K562 treated with DMSO at 1 percent for 48 hours (cell line): ENCODE data around the gene HSD17B8. TPM values are rescaled to one million over a fixed set of nuclear protein-coding genes. Genes with fewer than 3 reads are reported as not detected.

Experiments used
- total RNA-seq: library from RNA; unstranded; fragments of 300-600 nt; gene quantifications from 2 replicates; pipeline ENCODE4 v1.2.3, GENCODE V29; 2022; ENCODE audit warnings: low replicate concordance; ENCODE audit errors: extremely low read depth

Gene HSD17B8
- not detected in 2 replicates for total RNA-seq

GRCh38 chr6:33204415-33205190 lies at the start of gene HSD17B8:
TSS of gene HSD17B8 (plus strand) at chr6:33204655. CDS start at chr6:33204669, 14 bp downstream.

GRCh38 chr6:33192105-33192646 lies 12.3 kb upstream of the HSD17B8 start, which contains the start of gene COL11A2:
TSS of gene COL11A2 (minus strand) at chr6:33192467. CDS start at chr6:33192240, 227 bp downstream.

GRCh38 chr6:33200219-33201146 lies 4.0 kb upstream of the HSD17B8 start, which contains the start of the genes RXRB and SLC39A7:
TSS of gene RXRB (minus strand) at chr6:33200665. CDS start at chr6:33200476, 189 bp downstream.
TSS of gene SLC39A7 (plus strand) at chr6:33200867. CDS start at chr6:33201246, 379 bp downstream.

GRCh38 chr6:33208091-33208967 lies 3.9 kb downstream of the HSD17B8 start, which contains the start of gene RING1:
TSS of gene RING1 (plus strand) at chr6:33208500. CDS start at chr6:33208823, 323 bp downstream.

Other genes with a start within 250 kb of the HSD17B8 start
- not detected in 2 replicates for gene BRD2, start 236.1 kb upstream of the HSD17B8 start, total RNA-seq
- gene HLA-DOA, start 195.1 kb upstream of the HSD17B8 start, total RNA-seq, result not detected in 2 replicates
- gene HLA-DPA1, start 131.0 kb upstream of the HSD17B8 start, total RNA-seq, result not detected in 2 replicates
- not detected in 2 replicates for gene HLA-DPB1, start 128.7 kb upstream of the HSD17B8 start, total RNA-seq
- gene COL11A2, start 12.2 kb upstream of the HSD17B8 start, total RNA-seq, result not detected in 2 replicates
- gene RXRB, start 4.0 kb upstream of the HSD17B8 start, total RNA-seq, result not detected in 2 replicates
- 245 TPM in 1 of 2 replicates, not detected in the other for gene SLC39A7, start 3.8 kb upstream of the HSD17B8 start, total RNA-seq
- not detected in 2 replicates for gene RING1, start 3.8 kb downstream of the HSD17B8 start, total RNA-seq
- gene VPS52, start 67.2 kb downstream of the HSD17B8 start, total RNA-seq, result not detected in 2 replicates
- 6,916 and 8,608 TPM in 2 replicates for gene RPS18, start 67.4 kb downstream of the HSD17B8 start, total RNA-seq
- not detected in 2 replicates for gene B3GALT4, start 72.5 kb downstream of the HSD17B8 start, total RNA-seq
- gene WDR46, start 84.6 kb downstream of the HSD17B8 start, total RNA-seq, result not detected in 2 replicates
- gene PFDN6, start 84.9 kb downstream of the HSD17B8 start, total RNA-seq, result not detected in 2 replicates
- gene RGL2, start 94.3 kb downstream of the HSD17B8 start, total RNA-seq, result 141 TPM in 1 of 2 replicates, not detected in the other
- gene TAPBP, start 109.4 kb downstream of the HSD17B8 start, total RNA-seq, result 231 TPM in 1 of 2 replicates, not detected in the other
- gene ZBTB22, start 113.1 kb downstream of the HSD17B8 start, total RNA-seq, result not detected in 2 replicates
- not detected in 2 replicates for gene DAXX, start 118.3 kb downstream of the HSD17B8 start, total RNA-seq
- gene KIFC1, start 187.2 kb downstream of the HSD17B8 start, total RNA-seq, result not detected in 2 replicates
- not detected in 2 replicates for gene PHF1, start 206.4 kb downstream of the HSD17B8 start, total RNA-seq
- gene CUTA, start 213.5 kb downstream of the HSD17B8 start, total RNA-seq, result not detected in 2 replicates
- not detected in 2 replicates for gene SYNGAP1, start 215.4 kb downstream of the HSD17B8 start, total RNA-seq
- gene ZBTB9, start 249.9 kb downstream of the HSD17B8 start, total RNA-seq, result not detected in 2 replicates